Raji (cell line): ENCODE data around the gene CCDC146.

ENCODE experiments used
- POLR2A ChIP-seq: IDR thresholded peaks from 2 replicates; pipeline ENCODE4 v1.6.1; 2011; ENCODE audit warnings: low read depth, low read length, control low read depth; ENCODE audit not compliant: insufficient read depth

CCDC146 gene

GRCh38 chr7:77315182-77315591 is 192.8 kb downstream of the CCDC146 start:
- no peak for TF ChIP-seq POLR2A

DNA sequence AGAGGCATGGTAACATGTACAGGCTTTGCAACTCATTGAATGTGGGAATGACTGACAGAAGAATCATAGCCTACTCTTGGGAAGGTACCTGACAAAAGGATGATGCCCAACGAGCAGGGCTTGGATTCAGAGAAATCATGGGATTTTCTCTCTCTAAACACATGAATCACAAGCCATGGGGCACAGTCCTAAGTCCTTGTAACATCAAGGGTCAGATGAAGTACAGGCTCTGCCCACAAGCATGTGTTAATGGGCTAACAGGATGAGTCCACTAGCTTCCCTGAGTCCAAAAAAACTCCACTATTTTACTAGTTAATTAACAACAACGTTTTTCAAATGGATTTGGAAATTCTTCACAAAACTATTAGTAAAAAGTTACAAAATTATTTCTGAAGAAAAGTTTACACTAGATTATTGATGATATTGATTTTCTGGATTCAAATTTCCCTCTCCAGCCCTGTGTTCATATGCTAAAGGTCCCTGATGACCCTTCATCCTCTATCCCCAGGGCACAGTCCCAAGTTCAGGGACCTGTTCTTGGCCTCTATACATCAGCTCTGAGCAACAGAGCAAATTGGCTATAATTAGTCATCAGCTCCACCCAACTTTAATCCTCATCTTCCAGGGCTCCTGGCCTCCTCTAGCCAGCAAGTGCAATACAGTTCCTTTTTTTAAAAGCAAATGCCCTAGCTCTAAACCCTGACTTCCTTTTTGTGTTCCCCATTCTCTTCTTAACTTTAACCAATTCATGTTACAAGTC is 194.0 kb downstream of the CCDC146 start:
- no peak for TF ChIP-seq POLR2A

- TF ChIP-seq POLR2A, result no peak
These were observed 195.6 kb downstream of the CCDC146 start for GRCh38 chr7:77318019-77318418.

DNA sequence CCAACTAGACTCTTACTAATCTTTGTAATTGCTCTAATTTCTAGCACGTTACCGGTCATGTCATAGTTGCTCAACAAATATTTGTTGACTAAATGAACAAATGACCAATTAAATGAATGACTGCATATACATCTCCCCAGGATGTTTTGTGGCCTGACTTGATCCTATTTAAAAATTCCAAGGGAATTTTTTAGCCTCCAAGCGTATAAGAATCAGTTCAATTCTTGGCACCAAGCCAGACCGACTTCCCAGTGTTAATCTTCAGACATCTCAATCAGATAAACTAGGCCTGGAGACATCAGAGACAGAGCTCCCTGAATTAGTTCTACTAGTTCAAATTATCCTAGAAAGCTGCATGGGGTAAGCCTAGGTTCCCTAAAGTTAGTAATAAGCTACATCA is 197.7 kb downstream of the CCDC146 start:
- no peak for TF ChIP-seq POLR2A

DNA sequence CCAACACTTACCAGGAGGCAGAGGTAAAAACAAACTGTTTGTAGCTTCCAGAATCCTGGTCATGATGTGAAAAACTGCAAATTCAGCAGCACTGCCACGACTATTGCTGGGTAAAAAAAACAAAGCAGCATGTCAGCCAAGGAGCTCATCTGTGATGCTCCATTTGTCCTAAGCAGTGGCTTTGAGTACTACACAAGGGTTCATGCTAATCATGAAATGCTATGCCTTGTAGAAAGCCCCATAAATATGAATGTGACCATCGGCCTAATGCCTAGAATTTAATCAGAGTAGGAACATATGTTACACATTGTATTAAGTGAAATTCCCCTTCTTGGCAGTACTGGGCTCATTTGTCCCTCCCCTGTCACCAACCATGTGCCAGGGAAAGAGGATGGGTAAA is 198.3 kb downstream of the CCDC146 start:
- no peak for TF ChIP-seq POLR2A

DNA sequence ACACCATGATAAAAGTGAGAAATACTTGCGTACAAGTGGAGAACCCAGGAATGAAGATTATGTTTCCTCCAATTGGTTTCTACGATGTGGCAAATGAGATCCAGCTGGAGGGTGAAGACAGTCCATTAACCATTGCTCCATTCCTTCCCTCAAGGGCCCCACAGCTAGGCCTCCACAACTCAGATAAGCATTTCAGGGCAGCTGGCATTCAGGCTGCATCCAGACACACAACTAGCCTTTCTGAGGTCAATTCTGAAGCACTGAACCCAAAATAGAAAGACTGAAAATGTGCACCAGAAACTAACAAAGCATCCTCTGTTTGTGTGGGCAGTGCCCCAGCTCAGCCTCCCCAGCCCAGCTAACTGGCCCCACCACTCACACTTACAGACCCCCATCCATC is 198.9 kb downstream of the CCDC146 start:
- no peak for TF ChIP-seq POLR2A

GRCh38 chr7:77326131-77326530 is 203.7 kb downstream of the CCDC146 start:
- no peak for TF ChIP-seq POLR2A

GRCh38 chr7:77327067-77327931 is 204.9 kb downstream of the CCDC146 start:
- TF ChIP-seq POLR2A, result no peak

DNA sequence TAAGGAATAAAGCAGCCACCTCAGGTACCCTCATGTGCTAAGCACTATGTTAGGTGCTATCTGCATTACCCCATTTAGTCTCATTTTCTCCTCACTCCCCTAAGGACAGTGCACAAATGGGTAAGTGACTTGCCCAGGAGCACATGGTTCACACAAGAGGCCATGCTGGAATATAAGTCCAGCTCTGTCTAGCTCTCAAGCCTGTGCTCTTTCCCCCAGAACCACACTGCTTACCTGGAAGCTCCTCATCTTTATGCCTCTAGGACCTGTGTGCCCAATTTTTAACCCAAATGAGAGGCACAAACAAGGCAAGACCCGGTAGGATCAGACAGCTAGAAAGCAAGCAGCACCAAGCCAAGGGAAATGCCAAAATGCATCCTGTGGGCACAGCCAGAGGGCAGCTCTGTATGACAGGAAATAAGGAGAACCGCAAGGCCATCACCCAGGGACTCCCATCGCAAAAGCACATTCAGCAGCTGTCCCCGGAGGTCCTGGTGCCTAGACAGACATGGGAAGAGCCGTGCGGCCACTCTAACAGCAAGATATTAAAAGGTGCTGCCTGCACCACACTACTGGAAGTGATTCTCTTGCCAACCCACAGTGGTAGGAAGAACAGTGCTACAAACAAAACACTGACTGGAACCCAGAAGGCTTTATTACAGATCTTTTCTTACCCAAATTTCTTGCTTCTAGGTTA is 205.7 kb downstream of the CCDC146 start:
- no peak for TF ChIP-seq POLR2A

DNA sequence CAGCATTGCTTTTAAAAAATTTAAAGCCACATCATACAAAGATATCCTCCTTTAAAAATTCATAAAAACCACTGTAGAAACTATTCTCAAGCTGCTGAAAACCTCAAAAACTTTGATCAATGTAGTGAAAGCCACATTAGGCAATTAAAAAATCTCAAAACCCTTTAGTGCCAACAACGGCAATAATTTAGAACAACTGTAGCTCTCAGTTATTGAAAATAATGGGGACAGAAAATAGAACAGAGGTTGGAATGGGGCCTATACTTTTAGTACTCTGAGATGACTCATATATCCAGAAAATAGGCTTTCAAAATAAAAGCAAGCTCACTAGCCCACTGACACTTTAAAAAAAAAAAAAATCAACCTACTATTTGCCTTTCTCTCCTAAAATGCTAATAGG is 206.3 kb downstream of the CCDC146 start:
- TF ChIP-seq POLR2A, result no peak

GRCh38 chr7:77329466-77330168 is 207.2 kb downstream of the CCDC146 start:
- no peak for TF ChIP-seq POLR2A

- TF ChIP-seq POLR2A, result no peak
These were observed 207.9 kb downstream of the CCDC146 start for GRCh38 chr7:77330169-77330882.

DNA sequence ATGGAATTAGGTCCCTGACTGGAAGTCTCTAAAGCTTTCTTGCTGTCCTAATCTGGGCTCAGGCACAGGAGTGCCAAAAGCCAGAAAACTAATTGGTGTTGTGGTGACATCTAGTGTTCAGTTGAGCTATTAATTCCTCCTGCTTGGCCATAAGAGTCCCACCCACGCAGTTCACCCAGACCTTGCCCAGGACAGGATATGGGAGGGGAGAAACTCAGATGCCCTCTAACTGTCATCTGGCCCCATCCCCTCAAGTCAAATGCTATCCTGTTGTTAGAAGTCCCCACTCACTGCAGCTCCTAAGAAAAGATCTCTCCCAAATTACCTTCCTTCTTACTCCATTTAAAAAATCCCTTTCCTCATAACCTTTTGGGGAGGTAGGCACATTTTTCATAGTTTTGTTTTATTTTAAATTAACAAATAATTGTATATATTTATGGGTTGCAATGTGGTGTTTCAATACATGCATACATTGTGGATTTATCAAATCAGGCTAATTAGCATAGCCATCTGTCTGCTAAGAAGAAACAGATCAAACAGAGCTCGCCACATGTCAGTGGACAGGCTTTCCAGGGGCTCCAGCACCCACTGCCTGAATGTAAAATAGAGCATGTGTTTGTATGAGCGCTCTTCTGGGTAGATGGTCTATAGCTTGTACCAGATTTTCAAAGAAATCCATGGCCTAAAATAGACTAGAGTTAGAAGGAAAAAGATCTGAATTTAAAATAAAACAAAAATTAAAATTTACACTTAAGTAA is 209.7 kb downstream of the CCDC146 start:
- no peak for TF ChIP-seq POLR2A

DNA sequence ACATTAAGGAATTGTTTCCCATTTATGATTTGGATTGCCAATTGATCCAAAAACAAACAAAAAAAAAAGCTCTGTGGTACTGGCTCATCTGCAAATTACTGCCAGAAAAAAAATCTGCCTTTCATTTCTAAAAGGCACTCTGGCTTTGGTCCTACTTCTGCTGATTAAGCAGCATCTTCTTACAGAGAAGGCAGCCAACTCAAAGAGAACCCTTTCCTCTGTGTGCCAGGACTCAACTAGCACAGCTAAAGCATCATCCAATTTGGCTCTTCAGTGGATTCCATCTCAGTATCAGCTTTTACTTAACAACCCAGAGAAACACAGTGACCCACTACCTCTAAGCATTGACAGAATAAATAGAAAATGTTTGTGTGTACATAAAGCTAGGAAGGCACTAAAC is 213.2 kb downstream of the CCDC146 start:
- TF ChIP-seq POLR2A, result no peak

DNA sequence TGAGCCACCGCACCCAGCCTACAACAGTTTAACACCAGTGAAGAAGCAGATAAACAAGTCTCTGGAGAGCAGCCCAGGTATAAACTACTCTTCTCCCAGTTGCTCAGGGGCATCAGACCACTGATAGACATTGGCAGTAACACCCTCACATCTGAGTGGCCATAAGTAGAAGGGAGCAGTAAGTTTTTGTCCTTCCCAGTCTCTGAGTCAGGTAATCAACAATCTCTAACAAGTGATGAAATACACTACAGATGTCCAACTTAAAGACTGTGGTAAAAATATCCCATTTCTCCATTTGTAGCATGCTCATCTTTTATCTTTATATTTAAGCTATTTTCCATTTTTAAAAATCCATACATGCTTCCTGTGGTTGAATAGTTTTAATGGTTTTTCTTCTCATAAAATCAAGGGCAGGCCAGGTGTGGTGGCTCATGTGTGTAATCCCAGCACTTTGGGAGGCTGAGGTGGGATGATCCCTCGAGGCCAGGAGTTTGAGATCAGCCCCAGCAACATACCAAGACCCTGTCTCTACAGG is 215.1 kb downstream of the CCDC146 start:
- no peak for TF ChIP-seq POLR2A
